Stimulated activated CD8-positive, alpha-beta memory T cell treated with anti-CD3 and anti-CD28 coated beads, Interleukin-15, amount 100 ng/mL, for 4 hours (primary cell): ENCODE data around the gene HK1.
"Not testable (repeated sequence)": the region's sequence is repeated elsewhere in the genome, so short reads cannot be mapped to it uniquely, and the experiment has no call there.

ENCODE experiments used
- DNase-seq, 2 donors: peaks; one replicate each; pipeline ENCODE4 v3.0.0-alpha.2; 2020; ENCODE audit warnings: low read depth in 2 of 2

The HK1 gene

DNA sequence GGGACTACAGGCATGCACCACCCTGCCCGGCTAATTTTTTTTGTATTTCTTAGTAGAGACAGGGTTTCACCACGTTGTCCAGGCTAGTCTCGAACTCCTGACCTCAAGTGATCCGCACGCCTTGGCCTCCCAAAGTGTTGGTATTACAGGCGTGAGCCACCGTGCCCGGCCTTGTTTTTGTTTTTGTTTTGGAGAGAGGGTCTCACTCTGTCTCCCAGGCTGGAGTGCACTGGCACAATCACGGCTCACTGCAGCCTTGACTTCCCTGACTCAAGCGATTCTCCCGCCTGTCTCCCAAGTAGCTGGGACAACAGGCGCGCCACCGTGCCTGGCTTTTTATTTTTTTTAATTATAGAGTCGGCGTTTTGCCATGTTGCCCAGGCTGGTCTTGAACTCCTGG lies 172.1 kb downstream of the HK1 start:
- DNase-seq, result not testable (repeated sequence)

DNA sequence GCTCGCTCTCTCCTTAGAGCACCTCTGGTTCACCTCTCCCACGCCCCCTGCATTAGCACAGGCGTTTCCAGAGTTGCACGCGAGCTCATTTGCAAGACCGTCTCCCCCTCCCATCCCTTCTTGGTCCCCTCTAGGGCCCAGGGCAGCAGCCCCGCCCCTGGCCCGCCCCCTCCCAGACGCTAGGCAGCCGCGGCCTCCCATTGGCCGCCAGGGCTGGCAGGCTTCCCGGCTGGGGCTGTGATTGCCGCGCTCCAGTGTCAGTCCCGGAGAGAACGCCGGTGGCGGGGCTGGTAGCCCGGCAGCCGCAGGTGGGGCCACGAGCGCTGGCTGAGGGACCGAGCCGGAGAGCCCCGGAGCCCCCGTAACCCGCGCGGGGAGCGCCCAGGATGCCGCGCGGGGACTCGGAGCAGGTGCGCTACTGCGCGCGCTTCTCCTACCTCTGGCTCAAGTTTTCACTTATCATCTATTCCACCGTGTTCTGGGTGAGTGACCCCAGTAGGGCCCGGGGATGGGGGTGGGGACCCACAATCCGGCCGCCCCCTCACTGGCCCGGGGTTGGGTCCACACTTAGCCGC lies 173.0 kb downstream of the HK1 start, which contains the start of gene TSPAN15:
Gene TSPAN15, plus strand, starts transcription at position 257 of the 575 bp plus-strand sequence. Its CDS starts 130 bp downstream, at position 387.
- peak; percentile 45 to 56 for DNase-seq
